Panc1 (cell line): ENCODE results near the gene LRRC18.

Source experiments
- CTCF ChIP-seq: fragments of 450-650 bp; IDR thresholded peaks from 2 replicates; pipeline ENCODE4 v1.5.1; 2017; ENCODE audit warnings: mild to moderate bottlenecking
- POLR2AphosphoS5 ChIP-seq: IDR thresholded peaks from 2 replicates; pipeline ENCODE4 v1.6.1; 2012; ENCODE audit warnings: mild to moderate bottlenecking, low read depth, low read length, moderate library complexity
- SIN3A ChIP-seq: IDR thresholded peaks from 2 replicates; pipeline ENCODE4 v1.6.1; 2012; ENCODE audit warnings: low read depth, mild to moderate bottlenecking, low read length, moderate library complexity, borderline replicate concordance; ENCODE audit not compliant: insufficient read depth
- TCF7L2 ChIP-seq: IDR thresholded peaks from 2 replicates; pipeline ENCODE4 v1.6.1; 2011; ENCODE audit warnings: mild to moderate bottlenecking, low read depth, low read length, inconsistent platforms
- TF ChIP-seq, protein P1 (sequence below), 2 experiments: IDR thresholded peaks; 2 replicates each; pipeline ENCODE4 v1.6.1; 2011 to 2012; ENCODE audit warnings: low read depth in 2 of 2, control low read depth in 1 of 2, low read length in 1 of 2, mild to moderate bottlenecking in 1 of 2, moderate library complexity in 1 of 2; ENCODE audit not compliant: insufficient read depth in 1 of 2

DNA sequence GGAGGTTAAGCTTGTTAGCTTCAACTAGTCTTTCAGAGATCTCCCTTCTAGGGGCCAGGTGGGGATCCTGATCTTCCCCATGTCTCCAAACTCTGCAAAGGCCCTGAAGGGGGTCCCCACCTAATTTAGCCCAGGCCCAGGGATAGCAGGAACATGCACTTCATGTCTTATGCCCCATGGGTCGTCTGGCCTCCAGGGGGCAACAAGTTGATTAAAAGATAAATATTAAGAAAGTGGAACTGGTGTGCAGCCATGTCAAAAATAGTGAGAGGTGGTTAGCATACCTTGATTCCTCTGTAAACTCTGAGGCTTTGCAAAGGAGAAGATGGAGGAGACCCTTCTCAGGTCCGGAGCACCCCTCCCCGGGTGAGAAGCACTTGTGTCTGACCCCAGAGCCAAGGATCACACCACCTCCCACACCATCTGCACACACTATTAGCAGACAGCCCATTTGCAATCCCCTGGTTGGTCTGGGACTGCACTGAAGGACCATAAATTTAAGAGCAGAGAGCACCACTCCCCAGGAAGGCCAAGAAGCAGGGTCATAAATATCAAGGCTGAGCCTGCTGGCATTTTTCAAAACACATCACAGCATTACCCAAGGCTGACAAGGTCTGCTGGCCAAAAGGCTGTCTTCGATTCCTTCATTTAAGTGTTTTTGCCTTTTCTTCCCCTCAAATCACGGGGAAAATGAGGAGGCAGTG is 44.2 kb upstream of the LRRC18 start:
- TF ChIP-seq CTCF (no peak; the same call in 1 of the 2 replicates), SIN3A (no peak), POLR2AphosphoS5 (no peak), TCF7L2 (no peak)
- TF ChIP-seq, protein P1, sequence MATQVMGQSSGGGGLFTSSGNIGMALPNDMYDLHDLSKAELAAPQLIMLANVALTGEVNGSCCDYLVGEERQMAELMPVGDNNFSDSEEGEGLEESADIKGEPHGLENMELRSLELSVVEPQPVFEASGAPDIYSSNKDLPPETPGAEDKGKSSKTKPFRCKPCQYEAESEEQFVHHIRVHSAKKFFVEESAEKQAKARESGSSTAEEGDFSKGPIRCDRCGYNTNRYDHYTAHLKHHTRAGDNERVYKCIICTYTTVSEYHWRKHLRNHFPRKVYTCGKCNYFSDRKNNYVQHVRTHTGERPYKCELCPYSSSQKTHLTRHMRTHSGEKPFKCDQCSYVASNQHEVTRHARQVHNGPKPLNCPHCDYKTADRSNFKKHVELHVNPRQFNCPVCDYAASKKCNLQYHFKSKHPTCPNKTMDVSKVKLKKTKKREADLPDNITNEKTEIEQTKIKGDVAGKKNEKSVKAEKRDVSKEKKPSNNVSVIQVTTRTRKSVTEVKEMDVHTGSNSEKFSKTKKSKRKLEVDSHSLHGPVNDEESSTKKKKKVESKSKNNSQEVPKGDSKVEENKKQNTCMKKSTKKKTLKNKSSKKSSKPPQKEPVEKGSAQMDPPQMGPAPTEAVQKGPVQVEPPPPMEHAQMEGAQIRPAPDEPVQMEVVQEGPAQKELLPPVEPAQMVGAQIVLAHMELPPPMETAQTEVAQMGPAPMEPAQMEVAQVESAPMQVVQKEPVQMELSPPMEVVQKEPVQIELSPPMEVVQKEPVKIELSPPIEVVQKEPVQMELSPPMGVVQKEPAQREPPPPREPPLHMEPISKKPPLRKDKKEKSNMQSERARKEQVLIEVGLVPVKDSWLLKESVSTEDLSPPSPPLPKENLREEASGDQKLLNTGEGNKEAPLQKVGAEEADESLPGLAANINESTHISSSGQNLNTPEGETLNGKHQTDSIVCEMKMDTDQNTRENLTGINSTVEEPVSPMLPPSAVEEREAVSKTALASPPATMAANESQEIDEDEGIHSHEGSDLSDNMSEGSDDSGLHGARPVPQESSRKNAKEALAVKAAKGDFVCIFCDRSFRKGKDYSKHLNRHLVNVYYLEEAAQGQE (IDR thresholded peaks at IDR 0.05; ENCODE audit: insufficient read depth in 1 of 2, low read depth in 2 of 2, low read length in 1 of 2): no peak
